GM11168 (cell line): ENCODE measurements around the gene ADAMTSL5.

Experiments used
- in situ Hi-C: fragments of 300-500 bp; cut with MboI; formaldehyde crosslinking; loops from one replicate; pipeline ENCODE4 v1.12.0; 2022; ENCODE audit warnings: low sequenced_read_pairs; ENCODE audit not compliant: unreplicated experiment

The ADAMTSL5 gene

DNA sequence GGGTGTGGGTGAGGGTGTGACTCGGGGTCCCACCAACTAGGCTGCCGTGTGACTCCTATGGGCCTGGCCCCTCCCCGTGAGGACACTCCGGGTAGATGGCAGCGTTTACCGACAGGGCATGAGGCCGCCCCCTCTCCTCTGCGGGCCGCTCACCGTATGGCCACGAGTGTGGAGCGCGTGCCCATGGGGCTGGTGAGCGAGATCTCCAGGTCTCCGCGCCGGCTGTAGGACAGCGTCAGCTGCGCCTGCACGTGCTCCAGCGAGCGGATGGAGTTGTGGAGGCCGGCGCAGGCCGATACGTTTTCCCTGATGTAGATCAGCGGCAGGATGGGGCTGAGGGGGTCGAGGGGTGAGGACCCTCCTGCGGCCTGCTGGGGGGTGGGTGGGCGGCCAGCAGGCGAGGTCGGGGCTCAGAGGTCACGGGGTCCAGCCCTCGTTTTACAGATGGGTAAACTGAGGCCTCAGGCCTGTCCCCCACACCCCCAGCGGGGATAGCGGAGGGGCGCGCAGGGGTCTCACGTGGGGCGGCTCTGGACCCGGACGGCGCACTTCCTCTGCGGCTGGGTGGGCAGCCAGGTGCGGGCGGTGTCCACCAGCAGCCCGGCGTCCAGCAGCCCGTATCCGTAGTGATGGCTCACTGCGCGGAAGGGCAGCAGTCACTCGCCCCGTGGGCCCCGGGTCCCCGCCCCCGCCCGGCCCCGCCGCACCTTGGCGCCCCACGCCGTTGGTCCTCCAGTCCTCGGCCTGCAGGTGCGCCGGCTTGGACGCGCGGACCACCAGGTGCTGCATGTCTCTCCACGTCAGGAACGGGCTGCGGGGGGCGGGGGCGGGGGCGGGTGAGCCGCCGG, 29.5 kb downstream of the ADAMTSL5 start:
- in situ Hi-C loops: no loop called here

GRCh38 chr19:1482361-1483130, 30.3 kb downstream of the ADAMTSL5 start:
- in situ Hi-C loops: no loop called here

DNA sequence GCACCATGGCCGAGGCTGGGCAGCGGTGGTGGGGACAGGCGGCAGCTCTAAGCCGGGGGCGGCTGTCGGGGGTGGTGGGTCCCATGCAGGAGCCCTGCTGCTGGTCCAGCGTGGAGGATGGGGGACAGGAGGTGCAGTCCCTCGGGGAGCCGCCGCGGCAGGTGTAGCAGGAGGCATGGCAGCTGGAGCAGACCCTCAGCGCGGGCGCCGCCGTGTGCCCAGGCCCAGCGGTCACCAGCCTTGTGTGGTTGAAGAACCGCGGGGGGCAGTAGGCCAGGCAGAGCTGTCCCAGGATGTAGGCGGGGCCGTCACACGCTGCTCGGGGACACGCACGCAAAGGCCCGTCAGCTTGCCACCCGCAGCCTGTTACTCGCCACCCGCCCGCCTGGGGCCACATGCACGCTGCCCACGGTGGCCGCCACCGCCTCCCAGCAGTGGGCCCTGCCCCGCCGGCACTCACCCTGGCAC, 30.9 kb downstream of the ADAMTSL5 start:
- in situ Hi-C loops: no loop called here

- in situ Hi-C loops: no loop called here
Measured at GRCh38 chr19:1481224-1481892, 31.5 kb downstream of the ADAMTSL5 start.

DNA sequence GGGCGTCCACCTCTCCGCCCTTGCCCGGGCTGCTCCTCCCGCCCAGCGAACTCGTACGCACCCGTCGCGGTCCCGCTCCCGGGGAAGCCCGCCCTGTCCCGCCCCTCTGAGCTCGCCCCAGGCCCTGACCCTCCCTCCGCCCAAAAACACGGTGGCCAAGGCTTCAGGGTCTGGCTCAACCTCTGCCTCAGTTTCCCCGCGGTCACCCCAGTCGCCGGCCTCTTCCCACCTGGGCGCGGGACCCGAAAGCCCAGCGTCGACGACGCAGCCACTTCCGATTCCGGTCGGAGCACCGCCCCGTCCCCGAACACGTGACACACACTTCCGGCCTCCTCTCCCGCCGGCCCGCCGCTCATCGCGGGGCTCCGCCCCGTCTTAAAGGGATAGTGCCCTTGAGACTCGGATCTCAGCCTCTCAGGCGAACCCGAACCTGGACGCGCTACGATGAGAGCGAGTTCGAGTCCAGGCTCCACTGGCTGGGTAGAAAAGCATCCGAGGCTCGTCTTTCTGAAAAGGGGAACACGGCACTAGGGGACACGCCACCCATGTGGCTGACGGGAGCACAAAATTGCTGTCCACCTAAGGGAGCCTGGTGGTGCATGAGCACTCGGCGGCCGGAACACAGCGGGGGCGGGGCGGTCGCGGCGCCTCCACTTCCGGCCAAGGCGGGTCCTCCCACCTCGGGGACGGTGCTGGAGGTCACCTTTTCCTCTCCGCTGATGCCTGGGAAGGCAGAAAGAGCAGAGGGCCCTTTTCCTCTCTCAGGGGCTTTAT, 33.7 kb downstream of the ADAMTSL5 start, which contains the start of gene C19orf25:
TSS of gene C19orf25 (minus strand) at position 282 of the 774 bp plus-strand sequence. CDS start 312 bp downstream, outside the sequence.
- in situ Hi-C loops: loop anchor here (5.0 kb wide), 1 partner anchor 62 kb away; no protein-coding TSS in a partner anchor

DNA sequence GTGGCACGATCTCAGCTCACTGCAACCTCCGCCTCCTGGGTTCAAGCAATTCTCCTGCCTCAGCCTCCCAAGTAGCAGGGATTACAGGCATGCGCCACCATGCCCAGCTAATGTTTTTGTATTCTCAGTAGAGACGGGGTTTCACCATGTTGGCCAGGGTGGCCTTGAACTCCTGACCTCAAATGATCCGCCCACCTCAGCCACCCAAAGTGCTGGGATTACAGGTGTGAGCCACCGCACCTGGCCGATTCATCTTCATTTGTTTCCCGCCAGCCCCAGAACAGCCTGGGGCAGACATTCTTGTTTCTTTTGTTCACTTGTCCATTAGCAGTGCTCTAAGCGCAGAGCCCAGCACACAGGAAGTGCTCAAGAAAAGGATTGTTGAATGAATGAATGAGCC, 35.8 kb downstream of the ADAMTSL5 start:
- in situ Hi-C loops: loop anchor here (5.0 kb wide), 1 partner anchor 60 kb away; no protein-coding TSS in a partner anchor

DNA sequence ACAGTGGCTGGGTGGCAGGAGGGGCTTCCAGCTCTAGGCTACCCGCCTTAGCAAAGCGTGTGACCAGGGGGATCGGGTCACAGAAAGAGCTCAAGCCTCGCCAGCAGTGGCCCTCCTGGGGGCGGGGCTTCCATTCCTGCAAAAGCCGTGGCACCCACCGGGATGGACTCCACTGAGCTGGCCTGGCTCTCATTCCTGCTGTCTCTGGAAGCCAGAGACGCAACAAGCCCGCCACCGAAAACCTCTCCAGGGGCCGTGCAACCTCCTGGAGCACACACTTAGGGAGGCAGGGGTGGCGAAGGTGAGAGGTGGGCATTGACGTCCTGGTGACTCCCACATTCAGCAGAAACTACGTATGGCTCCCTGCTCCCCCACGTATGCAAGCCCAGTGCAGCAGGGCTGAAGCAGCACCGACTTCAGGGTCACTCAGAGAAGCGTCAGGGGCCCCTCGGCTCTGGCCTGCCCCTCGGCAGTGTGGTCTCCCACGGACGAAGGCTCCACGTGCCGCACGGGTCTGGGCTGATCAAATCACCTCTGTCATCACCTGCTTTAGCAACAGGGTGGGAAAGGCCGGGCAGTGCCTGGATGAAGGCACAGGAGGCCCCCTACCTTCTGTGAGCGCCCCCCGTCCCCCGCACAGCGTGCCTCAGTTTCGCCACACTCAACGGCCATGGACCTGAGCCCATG, 36.9 kb downstream of the ADAMTSL5 start:
- in situ Hi-C loops: loop anchor here (5.0 kb wide), 1 partner anchor 59 kb away; no protein-coding TSS in a partner anchor

DNA sequence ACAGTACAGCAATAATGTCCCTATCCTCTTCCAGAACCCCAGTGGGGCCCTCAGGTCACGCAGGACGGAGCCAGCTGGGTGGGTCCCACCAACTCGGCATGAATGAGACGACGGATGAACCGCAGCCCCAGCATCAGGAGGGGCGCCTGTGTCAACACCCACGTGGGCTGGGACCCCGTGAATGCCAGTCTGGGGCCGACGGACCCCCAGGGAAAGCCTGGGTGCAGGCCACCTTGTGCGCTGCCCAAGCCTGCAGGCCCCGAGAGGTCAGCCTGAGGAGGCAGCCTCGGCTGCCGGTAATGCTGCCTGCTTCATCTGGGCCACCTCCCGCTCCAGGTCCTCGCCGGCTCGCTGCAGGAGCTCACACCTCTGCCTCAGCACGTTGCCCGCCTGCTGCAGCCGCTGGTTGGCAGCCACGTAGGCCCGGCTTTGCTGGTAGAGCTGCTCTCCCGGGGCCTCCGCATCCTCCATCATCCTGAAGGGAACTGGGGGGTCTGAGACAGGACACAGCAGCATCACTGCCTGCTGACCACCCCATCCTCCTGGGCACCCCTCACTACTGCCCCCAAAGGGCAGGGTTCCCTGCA, 38.0 kb downstream of the ADAMTSL5 start:
- in situ Hi-C loops: loop anchor here (5.0 kb wide), 1 partner anchor 58 kb away; no protein-coding TSS in a partner anchor

- in situ Hi-C loops: no loop called here
Measured at GRCh38 chr19:1474011-1474764, 38.6 kb downstream of the ADAMTSL5 start.

- in situ Hi-C loops: no loop called here
Measured at GRCh38 chr19:1473085-1473851, 39.6 kb downstream of the ADAMTSL5 start.

DNA sequence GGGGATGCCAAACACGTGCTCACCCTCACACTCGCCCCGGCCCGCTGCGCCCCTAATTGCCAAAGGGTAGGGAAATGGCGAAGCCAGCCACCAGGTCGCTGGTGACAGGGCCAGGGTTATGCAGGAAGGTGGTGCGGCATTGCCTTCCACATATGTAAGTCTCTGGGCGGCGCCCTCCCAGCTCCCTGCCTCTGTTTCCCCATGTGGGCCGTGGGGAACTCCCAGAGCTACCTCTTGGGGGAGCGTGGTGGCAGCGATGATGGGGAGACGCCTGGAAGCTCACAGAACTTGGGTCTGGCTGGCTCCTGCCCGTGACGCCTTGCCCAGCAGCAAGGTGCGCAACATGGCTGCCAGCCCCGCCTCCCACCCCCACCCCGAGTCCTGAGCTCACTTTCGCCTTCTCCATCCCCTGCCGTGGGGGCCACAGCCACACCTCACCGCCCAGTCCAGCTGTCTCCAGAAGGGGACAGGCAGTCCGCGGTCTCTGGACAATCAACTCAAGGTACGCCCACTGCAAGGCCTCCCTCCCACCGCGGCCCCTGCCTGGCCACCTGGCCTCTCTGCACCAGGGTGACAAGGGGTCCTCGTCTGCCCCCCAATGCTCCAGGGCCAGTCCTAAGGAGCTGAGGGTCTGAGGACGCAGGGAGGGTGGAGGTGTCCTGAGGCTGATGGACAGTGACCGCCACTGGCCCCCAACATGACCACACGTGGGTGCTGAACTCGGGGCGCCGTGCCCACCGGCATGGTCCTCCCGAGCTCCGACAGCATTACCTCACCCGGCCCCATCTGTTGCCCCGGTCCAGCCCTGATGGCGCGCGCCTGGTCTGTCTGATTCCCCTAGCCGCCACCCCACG, 40.4 kb downstream of the ADAMTSL5 start:
- in situ Hi-C loops: no loop called here

DNA sequence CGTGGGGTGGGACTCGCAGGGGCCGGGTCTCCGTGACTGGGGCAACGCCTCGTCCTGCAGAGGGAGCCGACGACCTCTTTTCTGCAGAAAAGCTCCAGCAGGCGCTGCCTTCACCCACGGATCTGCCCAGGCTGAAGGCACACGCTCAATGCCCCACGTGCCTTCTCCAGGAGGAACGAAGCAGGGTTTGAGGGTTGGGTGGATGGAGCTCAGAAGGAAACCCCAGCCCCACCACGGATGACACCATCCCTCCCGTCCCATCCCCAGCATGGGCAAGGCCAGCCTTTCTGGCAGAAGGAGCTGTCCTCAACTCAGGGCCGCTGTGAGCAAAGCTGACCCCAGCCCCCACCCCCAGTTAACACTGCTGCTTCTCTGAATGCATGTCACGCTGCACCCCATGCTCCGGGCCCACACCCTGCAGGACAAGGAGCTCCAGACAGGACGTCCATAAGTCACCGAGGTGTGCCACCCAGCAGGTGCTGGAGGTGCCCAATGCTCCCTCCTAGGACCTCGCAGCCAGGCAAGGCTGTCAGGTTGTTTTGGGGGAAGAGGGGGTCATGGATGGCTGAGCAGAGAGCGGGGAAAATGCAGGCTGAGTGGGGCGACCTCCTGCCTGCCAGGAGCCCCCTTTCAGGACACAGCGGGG, 41.2 kb downstream of the ADAMTSL5 start:
- in situ Hi-C loops: no loop called here

DNA sequence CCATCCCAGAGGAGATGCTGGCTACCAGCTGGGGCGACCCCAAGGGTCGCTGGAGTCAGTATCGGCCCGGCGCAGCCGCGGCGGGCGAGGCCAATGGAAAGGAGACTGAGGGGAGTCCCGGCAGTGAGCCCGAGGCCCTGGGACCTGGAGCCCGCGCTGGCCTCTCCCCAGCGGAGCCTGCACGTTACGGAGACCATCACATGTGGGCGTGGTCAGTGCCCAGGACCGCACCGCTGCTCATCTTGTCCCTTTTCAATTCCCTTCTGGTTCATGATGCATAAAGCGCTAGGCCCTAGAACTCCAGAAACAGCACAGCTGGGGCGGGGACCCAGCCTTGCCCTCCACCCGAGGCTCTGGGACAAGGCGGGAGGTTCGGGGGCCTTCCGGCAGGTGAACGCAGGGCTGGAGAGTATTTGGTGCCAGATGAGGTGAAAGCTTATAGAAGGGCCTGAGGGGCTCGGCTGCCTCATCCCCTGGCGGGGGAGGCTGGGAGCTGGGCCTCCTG, 41.8 kb downstream of the ADAMTSL5 start:
- in situ Hi-C loops: no loop called here

GRCh38 chr19:1470305-1471009, 42.4 kb downstream of the ADAMTSL5 start:
- in situ Hi-C loops: no loop called here

GRCh38 chr19:1470055-1470304, 42.8 kb downstream of the ADAMTSL5 start:
- in situ Hi-C loops: no loop called here
